ENCODE measurements around the gene PLPP4.
A peak's percentile ranks its signal among the peaks of the same experiment; 100 is the strongest.
"Not testable (repeated sequence)": the region's sequence is repeated elsewhere in the genome, so short reads cannot be mapped to it uniquely, and the experiment has no call there.

Gene PLPP4

DNA sequence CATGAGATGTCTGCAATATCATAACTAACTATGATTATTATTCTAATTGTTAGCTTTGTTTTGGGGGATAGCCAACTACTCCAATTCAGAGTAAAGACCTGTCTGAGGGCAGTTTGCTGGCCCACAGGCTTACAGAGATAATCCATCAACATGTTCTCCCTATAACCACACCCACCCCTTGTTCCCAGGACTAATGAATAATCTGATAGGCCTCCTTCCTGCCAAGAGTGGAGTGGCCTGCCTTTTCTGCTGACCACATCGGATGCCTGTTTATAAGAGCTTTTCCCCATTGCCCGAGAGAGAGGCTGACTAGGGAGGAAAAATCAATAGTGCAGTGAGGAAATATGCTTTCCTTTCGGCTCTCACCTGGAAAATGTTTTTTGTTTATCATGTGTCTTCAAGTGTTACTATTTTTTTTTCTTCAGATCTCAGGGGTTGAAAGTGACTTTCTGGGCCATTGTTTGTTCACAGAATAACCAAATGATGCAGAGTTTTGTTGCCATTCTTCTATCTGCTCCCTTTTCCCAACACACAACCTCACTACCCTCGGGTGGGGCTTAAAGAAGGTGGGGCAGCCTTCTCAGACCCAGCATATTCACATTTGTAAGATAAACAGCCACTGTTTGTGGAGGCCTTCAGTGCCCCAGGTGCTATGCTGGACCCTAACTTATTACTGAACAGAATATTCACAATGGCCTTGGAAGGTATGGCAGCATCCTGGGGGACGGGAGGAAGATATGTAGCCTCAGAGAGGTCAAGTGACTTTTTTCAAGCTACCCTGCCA, 38.4 kb downstream of the PLPP4 start:
- ChIA-PET CTCF (no interaction called here), POLR2A (ENCODE audit: low non-redundant PET) (no interaction called here)
- DNase-seq (ENCODE audit: low spot score): no peak
- TF ChIP-seq, protein P1, sequence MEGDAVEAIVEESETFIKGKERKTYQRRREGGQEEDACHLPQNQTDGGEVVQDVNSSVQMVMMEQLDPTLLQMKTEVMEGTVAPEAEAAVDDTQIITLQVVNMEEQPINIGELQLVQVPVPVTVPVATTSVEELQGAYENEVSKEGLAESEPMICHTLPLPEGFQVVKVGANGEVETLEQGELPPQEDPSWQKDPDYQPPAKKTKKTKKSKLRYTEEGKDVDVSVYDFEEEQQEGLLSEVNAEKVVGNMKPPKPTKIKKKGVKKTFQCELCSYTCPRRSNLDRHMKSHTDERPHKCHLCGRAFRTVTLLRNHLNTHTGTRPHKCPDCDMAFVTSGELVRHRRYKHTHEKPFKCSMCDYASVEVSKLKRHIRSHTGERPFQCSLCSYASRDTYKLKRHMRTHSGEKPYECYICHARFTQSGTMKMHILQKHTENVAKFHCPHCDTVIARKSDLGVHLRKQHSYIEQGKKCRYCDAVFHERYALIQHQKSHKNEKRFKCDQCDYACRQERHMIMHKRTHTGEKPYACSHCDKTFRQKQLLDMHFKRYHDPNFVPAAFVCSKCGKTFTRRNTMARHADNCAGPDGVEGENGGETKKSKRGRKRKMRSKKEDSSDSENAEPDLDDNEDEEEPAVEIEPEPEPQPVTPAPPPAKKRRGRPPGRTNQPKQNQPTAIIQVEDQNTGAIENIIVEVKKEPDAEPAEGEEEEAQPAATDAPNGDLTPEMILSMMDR (conservative IDR thresholded peaks at IDR 0.05; ENCODE audit: low read depth): no peak
- H3K27ac ChIP-seq: no peak overlapping the region

DNA sequence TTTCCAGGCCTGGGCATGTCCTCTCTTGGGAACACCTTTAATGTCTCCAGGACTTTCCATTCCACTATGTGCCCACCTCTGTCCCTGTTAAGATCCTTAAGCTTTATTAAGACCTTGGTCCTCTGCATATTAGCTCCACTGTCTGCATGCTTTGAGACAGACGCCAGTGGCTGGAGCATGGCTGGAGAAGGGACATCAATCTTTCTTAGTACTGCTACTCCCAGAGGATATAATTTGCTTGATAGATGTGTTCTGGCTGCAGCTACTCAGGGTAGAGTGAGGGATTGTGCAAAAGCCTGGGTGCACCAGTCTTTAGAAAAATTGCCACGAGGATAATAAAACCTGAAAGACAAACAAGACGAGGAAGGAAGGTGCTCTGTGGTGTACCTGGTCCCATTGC, 42.9 kb downstream of the PLPP4 start:
- H3K27ac ChIP-seq: no peak overlapping the region
- DNase-seq (ENCODE audit: low spot score): no peak
- CTCF ChIA-PET: no interaction called here
- TF ChIP-seq, protein P1 (conservative IDR thresholded peaks at IDR 0.05; ENCODE audit: low read depth): no peak
- POLR2A ChIA-PET (ENCODE audit: low non-redundant PET): no interaction called here

DNA sequence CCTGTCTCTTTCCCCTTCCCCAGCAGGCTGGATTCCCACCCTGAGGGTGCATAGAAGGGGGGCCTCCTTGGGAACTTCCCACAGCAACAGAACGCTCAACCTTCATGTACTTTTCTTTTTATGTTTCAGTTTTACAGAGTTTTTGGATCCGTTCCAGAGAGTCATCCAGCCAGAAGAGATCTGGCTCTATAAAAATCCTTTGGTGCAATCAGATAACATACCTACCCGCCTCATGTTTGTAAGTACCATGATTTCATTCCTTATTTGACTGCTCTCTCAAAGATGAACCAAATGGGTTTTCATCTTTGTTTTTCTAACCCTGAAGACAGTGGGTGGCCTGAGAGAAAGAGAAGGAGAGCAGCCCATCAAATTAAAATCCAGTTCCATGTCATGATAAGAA, 46.7 kb downstream of the PLPP4 start:
- CTCF ChIA-PET: no interaction called here
- H3K27ac ChIP-seq: no peak overlapping the region
- no peak for DNase-seq (ENCODE audit: low spot score)
- TF ChIP-seq, protein P1 (conservative IDR thresholded peaks at IDR 0.05; ENCODE audit: low read depth): no peak
- POLR2A ChIA-PET (ENCODE audit: low non-redundant PET): no interaction called here

DNA sequence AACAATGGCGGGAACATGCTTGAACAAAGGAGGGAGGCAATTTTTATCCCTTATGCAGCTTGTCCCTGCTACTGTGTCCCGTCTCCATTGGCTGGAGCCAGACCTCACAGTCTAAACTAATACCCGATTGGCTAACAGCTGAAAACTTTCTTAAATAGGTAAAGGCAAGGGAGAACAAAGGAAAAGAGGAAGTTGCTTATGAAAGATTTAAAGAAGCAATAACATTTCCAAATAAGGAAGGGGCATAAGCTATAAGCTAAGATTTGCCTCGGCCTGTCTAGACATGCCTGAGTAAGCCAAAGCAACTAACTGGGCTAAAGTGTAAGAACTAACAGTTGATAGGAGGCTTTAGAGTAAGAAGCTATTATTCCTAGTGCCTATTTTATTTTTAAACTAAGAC, 47.2 kb downstream of the PLPP4 start:
- H3K27ac ChIP-seq; POLR2A ChIA-PET (ENCODE audit: low non-redundant PET); CTCF ChIA-PET: not testable (repeated sequence)
- DNase-seq (ENCODE audit: low spot score): peak; percentile 41

DNA sequence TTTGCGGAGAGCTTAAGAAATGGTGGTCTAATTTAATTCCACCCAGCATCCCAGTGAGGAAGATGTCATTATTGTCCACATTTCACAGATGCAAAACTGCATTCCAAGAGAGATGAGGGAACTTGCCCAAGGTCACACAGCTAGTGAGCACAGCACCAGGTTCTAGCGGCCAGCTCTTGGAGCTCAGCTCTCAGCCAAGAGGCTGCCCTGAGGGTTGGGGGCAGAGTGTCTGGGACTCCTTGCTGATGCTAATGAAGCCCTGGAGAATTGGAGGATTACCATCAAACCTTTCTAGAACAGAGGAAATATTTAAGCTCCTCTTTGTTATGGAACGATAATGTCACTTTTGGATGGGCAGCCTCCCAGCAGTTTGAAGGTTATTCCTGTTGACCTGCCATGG, 48.0 kb downstream of the PLPP4 start:
- ChIA-PET POLR2A (ENCODE audit: low non-redundant PET) (no interaction called here), CTCF (no interaction called here)
- no peak for DNase-seq (ENCODE audit: low spot score)
- no peak overlapping the region for H3K27ac ChIP-seq
- TF ChIP-seq, protein P1 (conservative IDR thresholded peaks at IDR 0.05; ENCODE audit: low read depth): no peak

DNA sequence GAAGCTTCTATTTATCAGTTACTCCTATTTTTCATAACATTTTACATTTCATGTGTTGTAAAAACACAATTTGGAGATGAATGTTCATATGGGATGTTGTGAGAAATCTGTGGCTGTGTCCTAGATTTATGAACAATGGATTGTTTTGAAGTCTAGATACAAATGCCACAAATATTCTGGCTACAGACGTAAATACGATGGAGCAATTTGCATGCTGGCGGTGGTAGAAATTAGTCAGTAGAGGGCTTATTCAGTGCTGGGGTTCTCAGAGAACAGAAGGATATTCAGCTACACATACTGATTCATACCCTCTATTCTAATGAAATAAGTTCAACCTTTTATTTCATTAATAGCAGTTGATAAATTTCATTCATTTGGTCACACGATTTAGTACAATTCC, 48.8 kb downstream of the PLPP4 start:
- DNase-seq (ENCODE audit: low spot score): no peak
- ChIA-PET CTCF (no interaction called here), POLR2A (ENCODE audit: low non-redundant PET) (no interaction called here)
- no peak overlapping the region for H3K27ac ChIP-seq
- TF ChIP-seq, protein P1 (conservative IDR thresholded peaks at IDR 0.05; ENCODE audit: low read depth): no peak

DNA sequence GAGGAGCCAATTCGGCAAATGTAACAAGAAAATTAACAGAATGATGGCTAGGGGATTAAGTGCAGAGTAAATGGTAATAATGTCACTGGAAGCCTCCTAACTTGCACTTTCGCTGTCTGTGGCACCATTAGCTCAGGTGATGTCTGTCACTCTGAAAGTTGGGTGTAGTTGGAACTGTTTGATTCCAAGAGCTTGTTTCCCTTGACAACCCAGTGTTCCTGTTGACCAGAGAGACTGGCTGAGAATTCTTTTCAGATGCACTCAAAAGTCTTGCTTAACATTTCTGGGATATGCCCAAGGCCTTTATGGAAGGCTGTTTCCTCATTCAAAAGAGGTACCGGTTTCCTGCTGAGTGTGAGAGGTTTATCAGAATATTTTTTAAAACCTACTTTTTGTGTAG, 49.6 kb downstream of the PLPP4 start:
- POLR2A ChIA-PET (ENCODE audit: low non-redundant PET): no interaction called here
- CTCF ChIA-PET: no interaction called here
- H3K27ac ChIP-seq: no peak overlapping the region
- no peak for DNase-seq (ENCODE audit: low spot score)
- TF ChIP-seq, protein P1 (conservative IDR thresholded peaks at IDR 0.05; ENCODE audit: low read depth): no peak
